ENCODE measurements around the gene MAGED4. TPM values are rescaled to one million over a fixed set of nuclear protein-coding genes. Genes with fewer than 3 reads are reported as not detected.
A peak's percentile ranks its signal among the peaks of the same experiment; 100 is the strongest.

Gene MAGED4
- total RNA-seq, 1 experiment from 2014 or later: not detected

DNA sequence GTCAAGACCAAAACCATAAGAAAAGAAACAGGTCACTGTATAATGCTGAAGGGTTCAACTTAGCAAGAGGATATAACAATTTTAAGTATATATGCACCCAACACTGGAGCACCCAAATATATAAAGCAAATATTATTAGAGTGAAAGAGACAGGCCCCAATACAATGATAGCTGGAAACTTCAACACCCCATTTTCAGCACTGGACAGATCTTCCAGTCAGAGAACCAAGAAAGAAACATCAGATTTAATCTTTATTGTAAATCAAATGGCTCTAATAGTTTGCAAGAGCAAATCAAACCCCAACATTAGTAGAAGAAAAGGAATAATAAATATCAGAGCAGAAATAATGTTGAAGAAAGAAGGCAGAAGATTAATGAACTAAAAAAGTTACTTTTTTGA lies 36.2 kb downstream of the MAGED4 start:
- Histone ChIP-seq H3K9me2 (ENCODE audit: insufficient read depth) (no peaks in the 10 kb centered on the region), H4K20me1 (ENCODE audit: insufficient read depth) (no peaks in the 10 kb centered on the region), H3K4me1 (ENCODE audit: control insufficient read depth in 1 of 2, insufficient read depth in 2 of 2, low read length in 2 of 2) (no peaks in the 10 kb centered on the region), H3K9ac (ENCODE audit: low read length) (no peak overlapping the region), H3K36me3 (ENCODE audit: control insufficient read depth in 1 of 2, insufficient read depth in 2 of 2, low read length in 2 of 2) (no peaks in the 10 kb centered on the region), H3K4me2 (ENCODE audit: low read length) (no peak overlapping the region), H3K27ac (ENCODE audit: low read depth, low read length) (no peak overlapping the region), H3K79me2 (ENCODE audit: insufficient read depth, low read length) (no peaks in the 10 kb centered on the region), H3K9me3 (ENCODE audit: control insufficient read depth in 1 of 2, insufficient read depth in 1 of 2, low read depth in 1 of 2, low read length in 2 of 2) (no peaks in the 10 kb centered on the region), H2AFZ (ENCODE audit: low read depth, low read length, poor library complexity, severe bottlenecking) (no peak overlapping the region), H3K4me3 (replicated peaks in 1 of 2; ENCODE audit: low read depth in 1 of 2, low read length in 2 of 2) (no peak overlapping the region), H3K27me3 (ENCODE audit: insufficient read depth, low read length) (no peaks in the 10 kb centered on the region)
- no peak for ATAC-seq
- intact Hi-C loops (cut with micrococcal nuclease): no loop called here
- DNase-seq (ENCODE audit: low read depth, low spot score): no peak
- CTCF ChIA-PET: no interaction called here
- BruUV-seq (replicated peaks): no TSS peak
- RAD21 ChIA-PET (ENCODE audit: low non-redundant PET in 1 of 2, low total read pairs in 2 of 2, uncharacterized antibody in 2 of 2, unreplicated experiment in 2 of 2): no interaction called here
- no peak for TF ChIP-seq SIN3A (IDR thresholded peaks at IDR 0.05; ENCODE audit: low read depth)
- TF ChIP-seq, protein P1, sequence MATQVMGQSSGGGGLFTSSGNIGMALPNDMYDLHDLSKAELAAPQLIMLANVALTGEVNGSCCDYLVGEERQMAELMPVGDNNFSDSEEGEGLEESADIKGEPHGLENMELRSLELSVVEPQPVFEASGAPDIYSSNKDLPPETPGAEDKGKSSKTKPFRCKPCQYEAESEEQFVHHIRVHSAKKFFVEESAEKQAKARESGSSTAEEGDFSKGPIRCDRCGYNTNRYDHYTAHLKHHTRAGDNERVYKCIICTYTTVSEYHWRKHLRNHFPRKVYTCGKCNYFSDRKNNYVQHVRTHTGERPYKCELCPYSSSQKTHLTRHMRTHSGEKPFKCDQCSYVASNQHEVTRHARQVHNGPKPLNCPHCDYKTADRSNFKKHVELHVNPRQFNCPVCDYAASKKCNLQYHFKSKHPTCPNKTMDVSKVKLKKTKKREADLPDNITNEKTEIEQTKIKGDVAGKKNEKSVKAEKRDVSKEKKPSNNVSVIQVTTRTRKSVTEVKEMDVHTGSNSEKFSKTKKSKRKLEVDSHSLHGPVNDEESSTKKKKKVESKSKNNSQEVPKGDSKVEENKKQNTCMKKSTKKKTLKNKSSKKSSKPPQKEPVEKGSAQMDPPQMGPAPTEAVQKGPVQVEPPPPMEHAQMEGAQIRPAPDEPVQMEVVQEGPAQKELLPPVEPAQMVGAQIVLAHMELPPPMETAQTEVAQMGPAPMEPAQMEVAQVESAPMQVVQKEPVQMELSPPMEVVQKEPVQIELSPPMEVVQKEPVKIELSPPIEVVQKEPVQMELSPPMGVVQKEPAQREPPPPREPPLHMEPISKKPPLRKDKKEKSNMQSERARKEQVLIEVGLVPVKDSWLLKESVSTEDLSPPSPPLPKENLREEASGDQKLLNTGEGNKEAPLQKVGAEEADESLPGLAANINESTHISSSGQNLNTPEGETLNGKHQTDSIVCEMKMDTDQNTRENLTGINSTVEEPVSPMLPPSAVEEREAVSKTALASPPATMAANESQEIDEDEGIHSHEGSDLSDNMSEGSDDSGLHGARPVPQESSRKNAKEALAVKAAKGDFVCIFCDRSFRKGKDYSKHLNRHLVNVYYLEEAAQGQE (IDR thresholded peaks at IDR 0.05; ENCODE audit: low read depth): 0 out of 2 replicates have a peak, but pooled peaks have one; percentile 8
- POLR2A ChIA-PET: no interaction called here

Other genes starting within 250 kb of the MAGED4 start
- gene MAGED4B, start 115.7 kb upstream of the MAGED4 start, total RNA-seq (2021; ENCODE audit: unreplicated experiment): 0.52 TPM
- gene XAGE2, start 184.1 kb downstream of the MAGED4 start, total RNA-seq (2021; ENCODE audit: unreplicated experiment): not detected

Data from HCT116 (cell line).